Psoas muscle (tissue), 8 donors: ENCODE results near the gene WWOX. TPM values are rescaled to one million over a fixed set of nuclear protein-coding genes. Genes with fewer than 3 reads are reported as not detected.
A peak's percentile ranks its signal among the peaks of the same experiment; 100 is the strongest.

Source experiments
- ATAC-seq, 4 donors: fragments of 200-7000 bp; cut with Tn5 transposase; one replicate each; pipeline ENCODE4 v1.9.1; 2020; ENCODE audit warnings: moderate library complexity in 3 of 4, mild to moderate bottlenecking in 2 of 4
- DNase-seq, 2 donors: peaks; one replicate each; pipeline ENCODE4 v3.0.0-alpha.2; 2020
- H3K27ac ChIP-seq: fragments of 200-600 bp; one replicate; pipeline ENCODE4 v1.8.0; 2022
- H3K27me3 ChIP-seq, 3 donors: fragments of 200-600 bp in 1 of 3; one replicate each; pipeline versions ENCODE4 v1.6.1 to v1.8.0; 2013 to 2022; ENCODE audit warnings: low read length in 2 of 3, mild to moderate bottlenecking in 2 of 3, moderate library complexity in 1 of 3; ENCODE audit not compliant: insufficient read depth in 3 of 3
- H3K36me3 ChIP-seq, 2 donors: fragments of 200-600 bp in 1 of 2; one replicate each; pipeline versions ENCODE4 v1.6.1 to v1.8.0; 2013 to 2022; ENCODE audit warnings: low read depth in 1 of 2, mild to moderate bottlenecking in 1 of 2, moderate library complexity in 1 of 2; ENCODE audit not compliant: insufficient read depth in 1 of 2
- H3K4me1 ChIP-seq: fragments of 200-600 bp; one replicate; pipeline ENCODE4 v1.8.0; 2022
- H3K4me3 ChIP-seq: fragments of 200-600 bp; one replicate; pipeline ENCODE4 v1.8.0; 2022; ENCODE audit warnings: mild to moderate bottlenecking
- H3K9me3 ChIP-seq: fragments of 200-600 bp; one replicate; pipeline ENCODE4 v1.8.0; 2022
- CTCF ChIP-seq: fragments of 200-600 bp; IDR thresholded peaks from one replicate; pipeline ENCODE4 v1.8.0; 2022; ENCODE audit warnings: antibody characterized with exemption
- WGBS, 3 donors: extraction: QIAGEN DNeasy Blood & Tissue Kit; methylation state at CpG; one replicate each; pipeline versions ENCODE4 v1.1.6 to v1.1.7; 2013; 5-methylcytosine and 5-hydroxymethylcytosine counted together
- intact Hi-C, 2 donors: fragments of 100-400 bp; cut with DNase I; formaldehyde crosslinking; loops; one replicate each; pipeline versions ENCODE4 v1.11.0 to v1.14.2; 2022
- polyA plus RNA-seq, 3 donors: library from polyadenylated mRNA; stranded (reverse); fragments of 200-250 nt; gene quantifications; one replicate each; pipeline ENCODE4 v1.2.3, GENCODE V29; 2013
- total RNA-seq, 4 donors: library from RNA; stranded (reverse); fragmentation: NEBNext Ultra II Directional in 2 of 4; extraction: Animal tissue kit (Norgen Biotek cat#: 25700) in 2 of 4; gene quantifications; one replicate each; pipeline versions ENCODE4 v1.2.1 to v1.2.4, GENCODE V29; 2021 to 2023
- donor health status: healthy with polysubstance abuse.
- donor health status: DM: no; HTN: no; CAD: no; lungs with moderate emphysema.
- donor health status: Bipolar disorder and iron deficiency.
- donor health status: healthy.
- donor health status: DM: yes; HTN: yes; CAD: no.
- donor health status: DM: no; HTN: no; CAD: no.
- donor health status: DM: no; HTN: no; CAD: no.
- donor health status: DM: yes; HTN: yes; CAD: no.

Gene WWOX
- total and polyA plus RNA-seq, 7 donors, result 3.1 to 6.6 (median 5.0) TPM

- H3K4me3 ChIP-seq, result peak overlapping the region; percentile 82
- 64 to 66% (median 64%) methylated on average over 12 of the region's 12 CpGs for WGBS, 3 donors
- no peaks in the 10 kb centered on the region for H3K36me3 ChIP-seq
- peak overlapping the region; percentile 78 for H3K27ac ChIP-seq
- no peak for TF ChIP-seq CTCF
- intact Hi-C loops, result loop anchor here in 1 of 2 donors (5.0 kb wide), 1 partner anchor 421 kb away; no protein-coding TSS in a partner anchor
- ATAC-seq (no peak), DNase-seq (no peak)
- H3K27me3 ChIP-seq, result peaks cover 0 to 4% (median 0%) of the 10 kb centered on the region in 3 donors
- no peaks in the 10 kb centered on the region for H3K9me3 ChIP-seq
- H3K4me1 ChIP-seq, result peaks cover 6% of the 10 kb centered on the region
These were observed 721 bp upstream of the WWOX start for GRCh38 chr16:78098595-78099270.

- peak overlapping the region; percentile 82 for H3K4me3 ChIP-seq
- H3K4me1 ChIP-seq, result peaks cover 6% of the 10 kb centered on the region
- peaks cover 0 to 4% (median 0%) of the 10 kb centered on the region in 3 donors for H3K27me3 ChIP-seq
- WGBS, 3 donors, result 10 to 12% (median 12%) methylated on average over 12 of the region's 12 CpGs
- ATAC-seq, result peak in 1 of 4 donors; percentile 73
- DNase-seq, result no peak
- TF ChIP-seq CTCF, result peak; percentile 75
- no peaks in the 10 kb centered on the region for H3K36me3 ChIP-seq
- intact Hi-C loops, result no loop called here
- peak overlapping the region; percentile 78 for H3K27ac ChIP-seq
- no peaks in the 10 kb centered on the region for H3K9me3 ChIP-seq
These were observed 636 bp downstream of the WWOX start for GRCh38 chr16:78100112-78100467.

- Histone ChIP-seq H3K4me1 (peaks cover 6% of the 10 kb centered on the region), H3K4me3 (no peak overlapping the region), H3K27me3 (no peaks in the 10 kb centered on the region), H3K27ac (no peak overlapping the region), H3K36me3 (no peaks in the 10 kb centered on the region), H3K9me3 (no peaks in the 10 kb centered on the region)
- DNase-seq (no peak), ATAC-seq (no peak)
- WGBS, 3 donors, result 60 to 73% (median 66%) methylated on average over 5 of the region's 5 CpGs
- intact Hi-C loops, result no loop called here
- TF ChIP-seq CTCF, result no peak
These were observed 2.7 kb downstream of the WWOX start for GRCh38 chr16:78102122-78102660.

- H3K4me3 ChIP-seq, result no peak overlapping the region
- H3K27me3 ChIP-seq, result no peaks in the 10 kb centered on the region
- ATAC-seq (no peak), DNase-seq (no peak)
- no peaks in the 10 kb centered on the region for H3K36me3 ChIP-seq
- WGBS, 3 donors, result 64 to 79% (median 67%) methylated on average over 11 of the region's 11 CpGs
- H3K4me1 ChIP-seq, result peaks cover 6% of the 10 kb centered on the region
- no peaks in the 10 kb centered on the region for H3K9me3 ChIP-seq
- TF ChIP-seq CTCF, result no peak
- no peak overlapping the region for H3K27ac ChIP-seq
- intact Hi-C loops, result no loop called here
These were observed 3.4 kb downstream of the WWOX start for GRCh38 chr16:78102865-78103264.
